Natural killer cell (primary cell): ENCODE data around the gene TMSB4X. TPM values are rescaled to one million over a fixed set of nuclear protein-coding genes. Genes with fewer than 3 reads are reported as not detected.

Experiments
- ATAC-seq, 3 donors: fragments of 150-1000 bp in 2 of 3; fragments of 200-7000 bp in 1 of 3; cut with Tn5 transposase; 1 replicate in 1 of 3; 2 replicates in 2 of 3; pipeline ENCODE4 v1.10.0; 2021; ENCODE audit warnings: mild to moderate bottlenecking in 2 of 3, moderate library complexity in 2 of 3
- DNase-seq, 2 donors: peaks; one replicate each; pipeline versions ENCODE4 v3.0.0 to v3.0.0-alpha.2; 2013 to 2021; ENCODE audit warnings: mixed read lengths in 1 of 2
- H3K27ac ChIP-seq: one replicate; pipeline ENCODE4 v1.5.1; 2013; ENCODE audit warnings: mild to moderate bottlenecking, low read length
- H3K27me3 ChIP-seq: one replicate; pipeline ENCODE4 v1.6.1; 2013; ENCODE audit warnings: low read length; ENCODE audit not compliant: control insufficient read depth, insufficient read depth
- H3K36me3 ChIP-seq: one replicate; pipeline ENCODE4 v1.6.1; 2013; ENCODE audit warnings: low read length; ENCODE audit not compliant: control insufficient read depth, insufficient read depth
- H3K4me1 ChIP-seq: one replicate; pipeline ENCODE4 v1.6.1; 2013; ENCODE audit warnings: low read length; ENCODE audit not compliant: control insufficient read depth, insufficient read depth
- H3K4me3 ChIP-seq: one replicate; pipeline ENCODE4 v1.5.1; 2013; ENCODE audit warnings: low read length
- H3K9me3 ChIP-seq: one replicate; pipeline ENCODE4 v1.6.1; 2013; ENCODE audit warnings: low read length; ENCODE audit not compliant: control insufficient read depth, insufficient read depth
- H3K27ac Mint-ChIP-seq, 2 donors: one replicate each; pipeline ENCODE4 v1.8.0; 2022; ENCODE audit warnings: mild to moderate bottlenecking in 2 of 2, mixed read lengths in 2 of 2, moderate library complexity in 1 of 2
- H3K27me3 Mint-ChIP-seq, 2 donors: one replicate each; pipeline ENCODE4 v1.8.0; 2022; ENCODE audit warnings: low read depth in 2 of 2, mixed read lengths in 2 of 2
- H3K36me3 Mint-ChIP-seq: one replicate; pipeline ENCODE4 v1.8.0; 2022; ENCODE audit warnings: mixed read lengths
- H3K4me1 Mint-ChIP-seq, 2 donors: one replicate each; pipeline ENCODE4 v1.8.0; 2022; ENCODE audit warnings: mixed read lengths in 2 of 2
- H3K4me3 Mint-ChIP-seq: one replicate; pipeline ENCODE4 v1.8.0; 2022; ENCODE audit warnings: mild to moderate bottlenecking, moderate library complexity, mixed read lengths
- H3K9me3 Mint-ChIP-seq, 2 donors: one replicate each; pipeline ENCODE4 v1.8.0; 2022; ENCODE audit warnings: mixed read lengths in 2 of 2
- WGBS: methylation state at CpG from one replicate; pipeline ENCODE4 v1.1.7; 2013; ENCODE audit warnings: missing lambda C conversion rate; ENCODE audit not compliant: insufficient coverage; 5-methylcytosine and 5-hydroxymethylcytosine counted together
- intact Hi-C: fragments of 100-400 bp; cut with micrococcal nuclease; formaldehyde crosslinking; loops from one replicate; pipeline ENCODE4 v1.14.2; 2022
- total RNA-seq, 4 donors: library from RNA; stranded (reverse); fragments of 120-200 nt in 1 of 4; gene quantifications; one replicate each; pipeline versions ENCODE4 v1.2.3 to v1.2.4, GENCODE V29; 2013 to 2022
- TF ChIP-seq, protein P1 (sequence below): fragments of 200-600 bp; IDR thresholded peaks from one replicate; pipeline ENCODE4 v1.8.0; 2022; ENCODE audit warnings: antibody characterized with exemption

TMSB4X gene
- total RNA-seq, 3 donors from 2014 or later (not counting 1 experiment from before 2014, with no cell fraction given) = 5,049 to 6,005 (median 5,892) TPM

DNA sequence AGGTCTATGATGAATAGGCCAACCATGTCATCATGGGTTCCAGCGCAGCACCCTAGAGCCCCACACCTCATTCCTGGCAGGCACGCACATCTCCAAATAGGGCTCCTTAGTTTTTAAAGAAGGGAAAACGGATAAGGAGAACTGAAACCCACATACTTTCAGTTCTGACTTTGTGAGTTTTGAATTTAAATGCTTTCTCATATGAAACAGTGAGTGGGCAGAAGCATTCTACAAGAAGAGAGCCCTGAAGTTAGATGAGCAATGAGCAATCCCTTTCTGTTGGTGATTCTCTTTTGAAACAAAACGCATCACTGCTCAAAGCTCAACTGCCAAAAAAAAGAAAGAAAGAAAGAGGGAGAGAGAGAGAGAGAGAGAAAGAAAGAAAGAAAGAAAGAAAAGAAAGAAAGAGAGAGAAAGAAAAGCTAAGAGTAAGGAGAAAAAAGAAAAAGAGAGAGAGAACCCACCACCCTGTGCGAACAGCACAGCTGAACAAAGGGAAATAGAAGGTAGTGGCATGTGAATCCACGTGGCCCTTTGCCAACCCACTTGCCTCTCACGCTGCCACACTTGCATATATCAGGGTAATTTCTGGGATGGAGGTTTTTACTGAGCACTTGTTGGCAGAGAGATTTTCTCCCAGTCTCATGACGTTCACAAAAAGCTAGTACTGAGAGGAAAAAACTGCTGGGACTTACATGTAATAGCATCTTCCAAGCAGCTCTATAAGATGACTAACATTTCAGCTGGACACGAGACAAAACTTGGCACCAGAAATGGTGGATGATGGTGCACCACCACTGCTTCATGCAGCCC lies 31.0 kb downstream of the TMSB4X start:
- intact Hi-C loops = no loop called here

DNA sequence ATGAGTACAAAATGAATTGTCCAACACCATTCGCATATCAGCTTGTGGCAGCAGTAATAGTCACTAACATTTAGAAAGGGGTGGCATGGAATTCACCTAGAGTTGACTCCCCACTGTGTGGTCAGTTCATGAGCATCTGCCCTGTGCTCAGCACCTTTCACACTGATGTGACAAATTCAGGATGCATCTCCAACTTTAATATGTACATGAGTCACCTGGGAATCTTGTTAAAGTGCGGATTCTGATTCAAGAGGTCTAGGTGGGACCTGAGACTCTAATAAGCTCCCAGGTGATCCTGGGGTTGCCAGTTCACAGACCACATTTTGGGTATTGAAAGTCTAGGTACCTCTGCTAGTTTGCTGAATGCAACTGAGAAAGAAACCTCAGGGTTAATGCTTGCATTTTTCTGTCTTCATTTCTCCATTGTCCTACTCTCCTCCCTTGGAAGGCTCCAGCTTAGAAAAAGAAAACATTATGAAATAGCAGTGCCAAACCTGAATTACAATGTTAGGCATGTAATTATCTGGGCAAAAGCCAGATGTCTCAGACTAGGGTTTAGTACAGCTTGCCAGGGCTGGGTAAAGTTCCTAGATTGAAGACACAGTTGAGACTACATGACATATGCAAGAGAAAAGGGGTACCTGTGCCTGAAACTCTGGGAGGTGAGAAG lies 32.7 kb downstream of the TMSB4X start:
- Histone ChIP-seq H3K27ac (no peak overlapping the region), H3K36me3 (no peaks in the 10 kb centered on the region), H3K4me1 (peaks cover 18% of the 10 kb centered on the region), H3K27me3 (no peaks in the 10 kb centered on the region), H3K9me3 (no peaks in the 10 kb centered on the region), H3K4me3 (no peak overlapping the region)
- 95% methylated on average over 2 of the region's 2 CpGs for WGBS
- ATAC-seq (no peak), DNase-seq (no peak)
- intact Hi-C loops = no loop called here
- no peak overlapping the region for H3K27ac Mint-ChIP-seq
- H3K27me3 Mint-ChIP-seq = peaks cover 0 to 41% of the 10 kb centered on the region in 2 donors
- H3K36me3 Mint-ChIP-seq = no peaks in the 10 kb centered on the region
- H3K9me3 Mint-ChIP-seq = no peaks in the 10 kb centered on the region
- TF ChIP-seq, protein P1, sequence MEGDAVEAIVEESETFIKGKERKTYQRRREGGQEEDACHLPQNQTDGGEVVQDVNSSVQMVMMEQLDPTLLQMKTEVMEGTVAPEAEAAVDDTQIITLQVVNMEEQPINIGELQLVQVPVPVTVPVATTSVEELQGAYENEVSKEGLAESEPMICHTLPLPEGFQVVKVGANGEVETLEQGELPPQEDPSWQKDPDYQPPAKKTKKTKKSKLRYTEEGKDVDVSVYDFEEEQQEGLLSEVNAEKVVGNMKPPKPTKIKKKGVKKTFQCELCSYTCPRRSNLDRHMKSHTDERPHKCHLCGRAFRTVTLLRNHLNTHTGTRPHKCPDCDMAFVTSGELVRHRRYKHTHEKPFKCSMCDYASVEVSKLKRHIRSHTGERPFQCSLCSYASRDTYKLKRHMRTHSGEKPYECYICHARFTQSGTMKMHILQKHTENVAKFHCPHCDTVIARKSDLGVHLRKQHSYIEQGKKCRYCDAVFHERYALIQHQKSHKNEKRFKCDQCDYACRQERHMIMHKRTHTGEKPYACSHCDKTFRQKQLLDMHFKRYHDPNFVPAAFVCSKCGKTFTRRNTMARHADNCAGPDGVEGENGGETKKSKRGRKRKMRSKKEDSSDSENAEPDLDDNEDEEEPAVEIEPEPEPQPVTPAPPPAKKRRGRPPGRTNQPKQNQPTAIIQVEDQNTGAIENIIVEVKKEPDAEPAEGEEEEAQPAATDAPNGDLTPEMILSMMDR = no peak
- H3K4me1 Mint-ChIP-seq = peaks cover 6 to 16% of the 10 kb centered on the region in 2 donors
- no peak overlapping the region for H3K4me3 Mint-ChIP-seq

More for the DNA sequence above, 31.0 kb downstream of the TMSB4X start:
- peaks cover 26% of the 10 kb centered on the region for H3K4me1 ChIP-seq
- 58% methylated on average over 2 of the region's 9 CpGs for WGBS
- H3K4me3 Mint-ChIP-seq = no peak overlapping the region
- H3K27me3 ChIP-seq = no peaks in the 10 kb centered on the region
- no peaks in the 10 kb centered on the region for H3K9me3 Mint-ChIP-seq
- no peaks in the 10 kb centered on the region for H3K36me3 ChIP-seq
- H3K27me3 Mint-ChIP-seq = peaks cover 0 to 34% of the 10 kb centered on the region in 2 donors
- DNase-seq (peak in 1 of 2 donors; percentile 65), ATAC-seq (no peak)
- TF ChIP-seq, protein P1 = no peak
- peak overlapping the region; percentile 45 for H3K27ac ChIP-seq
- peaks cover 6 to 16% of the 10 kb centered on the region in 2 donors for H3K4me1 Mint-ChIP-seq
- no peak overlapping the region for H3K4me3 ChIP-seq
- no peaks in the 10 kb centered on the region for H3K9me3 ChIP-seq
- no peaks in the 10 kb centered on the region for H3K36me3 Mint-ChIP-seq
- peak overlapping the region in 1 of 2 donors; percentile 4 for H3K27ac Mint-ChIP-seq

DNA sequence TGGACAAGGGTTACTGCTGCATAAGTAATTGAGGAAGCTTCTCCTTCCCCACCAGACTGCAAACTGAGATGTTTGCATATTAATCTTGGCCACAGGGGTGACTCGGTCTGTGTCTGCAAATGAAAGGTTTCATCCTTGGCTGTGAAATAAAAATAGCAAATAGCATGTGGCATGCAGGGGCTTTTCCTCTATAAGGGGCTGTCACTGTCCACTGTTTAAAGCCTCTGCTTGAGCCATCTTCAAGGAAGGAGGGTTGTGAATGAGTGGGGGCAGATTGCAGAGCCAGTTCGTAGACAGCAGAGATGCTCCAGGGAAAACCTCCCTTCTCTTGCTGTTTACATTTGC lies 33.3 kb downstream of the TMSB4X start:
- H3K36me3 ChIP-seq = no peaks in the 10 kb centered on the region
- Mint-ChIP-seq H3K27ac (no peak overlapping the region), H3K27me3 (peaks cover 0 to 41% of the 10 kb centered on the region in 2 donors), H3K4me1 (peaks cover 7 to 16% of the 10 kb centered on the region in 2 donors), H3K4me3 (no peak overlapping the region), H3K36me3 (no peaks in the 10 kb centered on the region), H3K9me3 (no peaks in the 10 kb centered on the region)
- TF ChIP-seq, protein P1 = no peak
- H3K4me3 ChIP-seq = no peak overlapping the region
- H3K4me1 ChIP-seq = peaks cover 20% of the 10 kb centered on the region
- ATAC-seq (no peak), DNase-seq (no peak)
- H3K27ac ChIP-seq = no peak overlapping the region
- H3K9me3 ChIP-seq = no peaks in the 10 kb centered on the region
- 60% methylated on average over 1 of the region's 2 CpGs for WGBS
- intact Hi-C loops = no loop called here
- H3K27me3 ChIP-seq = no peaks in the 10 kb centered on the region
